ENCODE results near the gene PLXNC1.

The PLXNC1 gene

GRCh38 chr12:94222351-94223084 is 74.1 kb downstream of the PLXNC1 start:
- Histone ChIP-seq H3K79me2 (ENCODE audit: low read length) (peaks cover 86% of the 10 kb centered on the region), H3F3A (ENCODE audit: insufficient read depth, low read length) (no peaks in the 10 kb centered on the region), H3K4me1 (ENCODE audit: low read length) (peaks cover 8% of the 10 kb centered on the region; the same call in 1 of the 2 replicates), H3K4me2 (ENCODE audit: low read depth, low read length) (no peak overlapping the region), H3K27ac (ENCODE audit: low read length) (peak overlapping the region; percentile 6; the same call in 1 of the 2 replicates), H3K4me3 (ENCODE audit: low read length) (no peak overlapping the region), H3K9me2 (replicated peaks; ENCODE audit: insufficient read depth, low read length) (no peaks in the 10 kb centered on the region), H3K27me3 (replicated peaks; ENCODE audit: insufficient read depth, low read length) (no peaks in the 10 kb centered on the region), H3K9me3 (replicated peaks; ENCODE audit: insufficient read depth, low read length) (no peaks in the 10 kb centered on the region), H2AFZ (ENCODE audit: low read length) (no peak overlapping the region), H3K9ac (ENCODE audit: low read length) (no peak overlapping the region), H3K36me3 (replicated peaks; ENCODE audit: insufficient read depth, low read length) (peaks cover 27% of the 10 kb centered on the region), H4K20me1 (ENCODE audit: insufficient read depth, low read length) (no peaks in the 10 kb centered on the region)
- TF ChIP-seq EZH2phosphoT487 (IDR thresholded peaks at IDR 0.05; ENCODE audit: low read length) (no peak), CTCF (IDR thresholded peaks at IDR 0.05; ENCODE audit: low read length) (no peak), EZH2 (optimal IDR thresholded peaks at IDR 0.05; ENCODE audit: low read depth, low read length) (no peak)
- DNase-seq, result no peak

GRCh38 chr12:94223842-94224241 is 75.5 kb downstream of the PLXNC1 start:
- DNase-seq, result no peak
- peaks cover 30% of the 10 kb centered on the region for H3K36me3 ChIP-seq (replicated peaks; ENCODE audit: insufficient read depth, low read length)
- no peak overlapping the region for H3K4me2 ChIP-seq (ENCODE audit: low read depth, low read length)
- H3K27ac ChIP-seq (ENCODE audit: low read length), result no peak overlapping the region
- H4K20me1 ChIP-seq (ENCODE audit: insufficient read depth, low read length), result no peaks in the 10 kb centered on the region
- H3K9me3 ChIP-seq (replicated peaks; ENCODE audit: insufficient read depth, low read length), result no peaks in the 10 kb centered on the region
- TF ChIP-seq EZH2 (optimal IDR thresholded peaks at IDR 0.05; ENCODE audit: low read depth, low read length) (no peak), CTCF (IDR thresholded peaks at IDR 0.05; ENCODE audit: low read length) (no peak), EZH2phosphoT487 (IDR thresholded peaks at IDR 0.05; ENCODE audit: low read length) (no peak)
- H2AFZ ChIP-seq (ENCODE audit: low read length), result no peak overlapping the region
- H3K4me3 ChIP-seq (ENCODE audit: low read length), result no peak overlapping the region
- no peak overlapping the region for H3K9ac ChIP-seq (ENCODE audit: low read length)
- no peaks in the 10 kb centered on the region for H3K27me3 ChIP-seq (replicated peaks; ENCODE audit: insufficient read depth, low read length)
- peaks cover 79% of the 10 kb centered on the region for H3K79me2 ChIP-seq (ENCODE audit: low read length)
- H3K9me2 ChIP-seq (replicated peaks; ENCODE audit: insufficient read depth, low read length), result no peaks in the 10 kb centered on the region
- H3K4me1 ChIP-seq (ENCODE audit: low read length), result peaks cover 8% of the 10 kb centered on the region; the same call in 1 of the 2 replicates
- H3F3A ChIP-seq (ENCODE audit: insufficient read depth, low read length), result no peaks in the 10 kb centered on the region

- H3K4me1 ChIP-seq (ENCODE audit: low read length), result peaks cover 8% of the 10 kb centered on the region; the same call in 1 of the 2 replicates
- DNase-seq, result no peak
- peaks cover 33% of the 10 kb centered on the region for H3K36me3 ChIP-seq (replicated peaks; ENCODE audit: insufficient read depth, low read length)
- no peak overlapping the region for H3K4me2 ChIP-seq (ENCODE audit: low read depth, low read length)
- H2AFZ ChIP-seq (ENCODE audit: low read length), result no peak overlapping the region
- H3K9me3 ChIP-seq (replicated peaks; ENCODE audit: insufficient read depth, low read length), result no peaks in the 10 kb centered on the region
- no peaks in the 10 kb centered on the region for H3K27me3 ChIP-seq (replicated peaks; ENCODE audit: insufficient read depth, low read length)
- peaks cover 67% of the 10 kb centered on the region for H3K79me2 ChIP-seq (ENCODE audit: low read length)
- TF ChIP-seq EZH2phosphoT487 (IDR thresholded peaks at IDR 0.05; ENCODE audit: low read length), result no peak
- no peak for TF ChIP-seq EZH2 (optimal IDR thresholded peaks at IDR 0.05; ENCODE audit: low read depth, low read length)
- TF ChIP-seq CTCF (IDR thresholded peaks at IDR 0.05; ENCODE audit: low read length), result no peak
- H3K27ac ChIP-seq (ENCODE audit: low read length), result no peak overlapping the region
- H3K9me2 ChIP-seq (replicated peaks; ENCODE audit: insufficient read depth, low read length), result no peaks in the 10 kb centered on the region
- no peaks in the 10 kb centered on the region for H4K20me1 ChIP-seq (ENCODE audit: insufficient read depth, low read length)
- H3K9ac ChIP-seq (ENCODE audit: low read length), result no peak overlapping the region
- no peak overlapping the region for H3K4me3 ChIP-seq (ENCODE audit: low read length)
- H3F3A ChIP-seq (ENCODE audit: insufficient read depth, low read length), result no peaks in the 10 kb centered on the region
Measured at GRCh38 chr12:94225506-94225905, 77.1 kb downstream of the PLXNC1 start.

Data from MM.1S (cell line).